Upper lobe of left lung (tissue), 6 donors: ENCODE measurements around the gene DNAJC4. TPM values are rescaled to one million over a fixed set of nuclear protein-coding genes. Genes with fewer than 3 reads are reported as not detected.

Experiments
- ATAC-seq, 2 donors: fragments of 200-7000 bp; cut with Tn5 transposase; one replicate each; pipeline ENCODE4 v1.9.1; 2022; ENCODE audit warnings: mild to moderate bottlenecking in 2 of 2, moderate library complexity in 2 of 2; ENCODE audit not compliant: low FRiP score in 2 of 2
- DNase-seq, 2 donors: peaks; one replicate each; pipeline ENCODE4 v3.0.0-alpha.2; 2019 to 2020
- H3K27ac ChIP-seq, 4 donors: fragments of 200-600 bp; sonication (generic); one replicate each; pipeline ENCODE4 v1.5.1; 2016 to 2019
- H3K27me3 ChIP-seq, 4 donors: fragments of 200-600 bp; sonication (generic); one replicate each; pipeline ENCODE4 v1.5.1; 2017 to 2019
- H3K36me3 ChIP-seq, 4 donors: fragments of 200-600 bp; sonication (generic); one replicate each; pipeline ENCODE4 v1.5.1; 2016 to 2019
- H3K4me1 ChIP-seq, 4 donors: fragments of 200-600 bp; sonication (generic); one replicate each; pipeline ENCODE4 v1.5.1; 2018 to 2019
- H3K4me3 ChIP-seq, 4 donors: fragments of 200-600 bp; sonication (generic); one replicate each; pipeline ENCODE4 v1.5.1; 2017 to 2019; ENCODE audit warnings: mild to moderate bottlenecking in 2 of 4, moderate library complexity in 1 of 4
- H3K9me3 ChIP-seq, 4 donors: fragments of 200-600 bp; sonication (generic); one replicate each; pipeline ENCODE4 v1.5.1; 2018 to 2019
- CTCF ChIP-seq, 6 experiments: fragments of 450-650 bp in 4 of 6; fragments of 200-600 bp in 2 of 6; sonication (generic) in 2 of 6; IDR thresholded peaks; one replicate each; pipeline ENCODE4 v1.5.1; 2016 to 2019; ENCODE audit warnings: antibody characterized with exemption in 6 of 6
- EP300 ChIP-seq, 4 donors: sonication (generic); formaldehyde crosslinking; IDR thresholded peaks; one replicate each; pipeline ENCODE4 v1.5.1; 2017; ENCODE audit warnings: antibody characterized with exemption in 4 of 4, control low read depth in 2 of 4
- POLR2A ChIP-seq, 4 donors: fragments of 450-650 bp; IDR thresholded peaks; one replicate each; pipeline ENCODE4 v1.5.1; 2016 to 2017; ENCODE audit warnings: antibody characterized with exemption in 4 of 4, mild to moderate bottlenecking in 2 of 4
- POLR2AphosphoS5 ChIP-seq, 2 donors: sonication (generic); formaldehyde crosslinking; IDR thresholded peaks; one replicate each; pipeline ENCODE4 v1.5.1; 2017; ENCODE audit warnings: antibody characterized with exemption in 2 of 2
- WGBS, 2 donors: methylation state at CpG; one replicate each; pipeline ENCODE4 v1.1.5; 2017 to 2018; 5-methylcytosine and 5-hydroxymethylcytosine counted together
- total RNA-seq, 6 donors: library from RNA; depleted of rRNA in 4 of 6; stranded (reverse); fragments of >200 nt in 4 of 6; gene quantifications; one replicate each; pipeline versions ENCODE4 v1.1.0 to v1.2.1, GENCODE V29; 2016 to 2021
- donor health status: DM: no; HTN: no; CAD: no; lungs with moderate emphysema.
- donor health status: DM: no; HTN: yes; CAD: no; lungs with severe emphysema.

The DNAJC4 gene
- total RNA-seq, 6 donors from 2014 or later, result 25.0 to 52.0 (median 39.2) TPM

- peak overlapping the region; percentile 59 to 82 (median 80) for H3K27ac ChIP-seq
- no peaks in the 10 kb centered on the region for H3K27me3 ChIP-seq
- DNase-seq, result peak; percentile 70 to 87
- peaks cover 5 to 30% (median 29%) of the 10 kb centered on the region in 4 donors for H3K36me3 ChIP-seq
- H3K9me3 ChIP-seq, result no peaks in the 10 kb centered on the region
- WGBS, 2 donors, result 2 to 4% methylated on average over 21 to 23 of the region's 23 CpGs
- ATAC-seq, result peak; percentile 9 to 49
- H3K4me1 ChIP-seq, result peaks cover 26 to 44% (median 35%) of the 10 kb centered on the region in 4 donors
- TF ChIP-seq CTCF (IDR thresholded peaks at IDR 0.05) (peak in 5 of 6 experiments; percentile 23 to 47 (median 34)), EP300 (IDR thresholded peaks at IDR 0.05) (no peak), POLR2A (IDR thresholded peaks at IDR 0.05) (peak in 1 of 4 donors; percentile 28), POLR2AphosphoS5 (IDR thresholded peaks at IDR 0.05) (peak in 1 of 2 donors; percentile 23)
- H3K4me3 ChIP-seq, result peak overlapping the region; percentile 56 to 96 (median 87)
Observed at GRCh38 chr11:64252003-64252872, 21.9 kb downstream of the DNAJC4 start.

- no peak for ATAC-seq
- no peaks in the 10 kb centered on the region for H3K27me3 ChIP-seq
- peak in 1 of 2 donors; percentile 34 for DNase-seq
- H3K36me3 ChIP-seq, result peaks cover 5 to 39% (median 34%) of the 10 kb centered on the region in 4 donors
- peak overlapping the region in 2 of 4 donors; percentile 81 to 82 for H3K27ac ChIP-seq
- no peaks in the 10 kb centered on the region for H3K9me3 ChIP-seq
- WGBS, 2 donors, result 73 to 88% methylated on average over 5 to 8 of the region's 8 CpGs
- TF ChIP-seq POLR2AphosphoS5 (IDR thresholded peaks at IDR 0.05) (no peak), CTCF (IDR thresholded peaks at IDR 0.05) (no peak), EP300 (IDR thresholded peaks at IDR 0.05) (no peak), POLR2A (IDR thresholded peaks at IDR 0.05) (no peak)
- H3K4me1 ChIP-seq, result peaks cover 20 to 38% (median 29%) of the 10 kb centered on the region in 4 donors
- peak overlapping the region in 2 of 4 donors; percentile 56 to 96 for H3K4me3 ChIP-seq
Observed at GRCh38 chr11:64253043-64253442, 22.7 kb downstream of the DNAJC4 start.

- TF ChIP-seq POLR2AphosphoS5 (IDR thresholded peaks at IDR 0.05) (no peak), CTCF (IDR thresholded peaks at IDR 0.05) (no peak), POLR2A (IDR thresholded peaks at IDR 0.05) (no peak), EP300 (IDR thresholded peaks at IDR 0.05) (no peak)
- Histone ChIP-seq H3K4me3 (no peak overlapping the region), H3K27ac (peak overlapping the region in 1 of 4 donors; percentile 4), H3K27me3 (no peaks in the 10 kb centered on the region), H3K4me1 (peaks cover 20 to 37% (median 28%) of the 10 kb centered on the region in 4 donors), H3K36me3 (peaks cover 7 to 43% (median 38%) of the 10 kb centered on the region in 4 donors), H3K9me3 (no peaks in the 10 kb centered on the region)
- DNase-seq (no peak), ATAC-seq (no peak)
- WGBS, 2 donors, result 56 to 59% methylated on average over 2 to 5 of the region's 5 CpGs
Observed at GRCh38 chr11:64253481-64253880, 23.1 kb downstream of the DNAJC4 start.

- peaks cover 11 to 51% (median 46%) of the 10 kb centered on the region in 4 donors for H3K36me3 ChIP-seq
- DNase-seq, result peak in 1 of 2 donors; percentile 77
- no peaks in the 10 kb centered on the region for H3K27me3 ChIP-seq
- ATAC-seq, result no peak
- no peak overlapping the region for H3K4me3 ChIP-seq
- H3K9me3 ChIP-seq, result no peaks in the 10 kb centered on the region
- TF ChIP-seq POLR2AphosphoS5 (IDR thresholded peaks at IDR 0.05) (no peak), CTCF (IDR thresholded peaks at IDR 0.05) (no peak), POLR2A (IDR thresholded peaks at IDR 0.05) (no peak), EP300 (IDR thresholded peaks at IDR 0.05) (no peak)
- peak overlapping the region in 1 of 4 donors; percentile 4 for H3K27ac ChIP-seq
- WGBS, 2 donors, result 76% methylated on average over 7 of the region's 7 CpGs; no CpG with 5 or more reads in 1 of the 2 donors
- H3K4me1 ChIP-seq, result peaks cover 20 to 37% (median 28%) of the 10 kb centered on the region in 4 donors
Observed at GRCh38 chr11:64254326-64254725, 24.0 kb downstream of the DNAJC4 start.
